Measurements from ENCODE around the gene QKI.

- TF ChIP-seq EZH2 (IDR thresholded peaks at IDR 0.05; ENCODE audit: low read depth, low read length, severe bottlenecking) (no peak), CEBPB (IDR thresholded peaks at IDR 0.05; ENCODE audit: low read depth, low read length) (no peak), SP1 (IDR thresholded peaks at IDR 0.05; ENCODE audit: low read depth, low read length) (no peak)
These were observed 43.4 kb upstream of the QKI start for GRCh38 chr6:163371129-163371528.
